Measurements from ENCODE around the gene MRPL10.

The MRPL10 gene

GRCh38 chr17:47812146-47812920 is 19.0 kb downstream of the MRPL10 start:
- no peak for DNase-seq

GRCh38 chr17:47811709-47812108 is 19.6 kb downstream of the MRPL10 start:
- DNase-seq, result no peak

- DNase-seq, result no peak
Measured at GRCh38 chr17:47810901-47811635, 20.3 kb downstream of the MRPL10 start.

DNA sequence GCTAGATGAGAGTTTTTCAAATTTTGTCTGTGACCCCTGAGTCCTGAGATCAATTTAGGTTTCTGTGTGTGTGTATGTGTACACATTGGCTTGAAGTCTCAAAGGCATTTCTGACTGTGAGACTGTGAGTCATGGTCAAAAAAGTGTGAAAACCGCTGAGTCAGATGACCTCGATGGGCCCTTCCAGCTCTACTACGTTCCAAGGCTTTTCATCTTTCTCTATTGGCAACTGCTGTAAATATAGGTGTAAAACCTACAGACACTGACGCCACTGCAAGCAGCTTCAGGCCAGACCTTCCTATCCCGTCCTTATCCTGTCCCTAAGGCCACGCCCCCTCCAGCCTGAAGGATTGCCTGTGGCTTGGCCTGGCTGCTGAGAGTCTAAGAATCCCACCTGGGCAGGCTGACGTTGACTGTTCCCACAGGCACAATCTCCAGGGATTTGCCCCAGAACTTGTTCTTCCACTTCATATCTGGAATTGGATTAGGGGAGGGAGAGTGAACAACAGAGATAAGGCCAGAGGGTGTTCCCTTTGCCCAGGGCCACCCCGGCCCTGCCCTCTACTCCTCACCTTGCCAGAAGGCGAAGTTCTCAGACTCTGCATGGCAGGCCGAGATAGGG is 21.0 kb downstream of the MRPL10 start:
- peak; percentile 83 to 92 for DNase-seq

- DNase-seq, result no peak
Measured at GRCh38 chr17:47808830-47809480, 22.4 kb downstream of the MRPL10 start.

- no peak for DNase-seq
Measured at GRCh38 chr17:47808036-47808829, 23.1 kb downstream of the MRPL10 start.

GRCh38 chr17:47807421-47807820 is 23.9 kb downstream of the MRPL10 start:
- DNase-seq, result no peak

DNA sequence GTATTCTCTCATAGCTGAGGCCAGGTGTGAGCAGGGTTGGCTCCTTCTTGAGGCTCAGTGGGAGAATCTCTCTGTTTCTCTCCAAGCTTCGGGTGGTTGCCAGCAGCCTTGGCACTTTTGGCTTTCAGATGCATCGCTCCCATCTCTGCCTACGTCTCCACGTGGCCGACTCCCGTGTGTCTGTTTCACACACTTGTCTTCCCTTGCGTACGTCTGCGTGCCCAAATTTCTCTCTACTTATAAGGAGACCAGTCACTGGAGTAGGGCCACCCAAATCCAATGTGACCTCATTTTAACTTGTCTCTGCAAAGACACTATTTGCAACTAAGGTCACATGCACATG is 24.5 kb downstream of the MRPL10 start:
- no peak for DNase-seq

DNA sequence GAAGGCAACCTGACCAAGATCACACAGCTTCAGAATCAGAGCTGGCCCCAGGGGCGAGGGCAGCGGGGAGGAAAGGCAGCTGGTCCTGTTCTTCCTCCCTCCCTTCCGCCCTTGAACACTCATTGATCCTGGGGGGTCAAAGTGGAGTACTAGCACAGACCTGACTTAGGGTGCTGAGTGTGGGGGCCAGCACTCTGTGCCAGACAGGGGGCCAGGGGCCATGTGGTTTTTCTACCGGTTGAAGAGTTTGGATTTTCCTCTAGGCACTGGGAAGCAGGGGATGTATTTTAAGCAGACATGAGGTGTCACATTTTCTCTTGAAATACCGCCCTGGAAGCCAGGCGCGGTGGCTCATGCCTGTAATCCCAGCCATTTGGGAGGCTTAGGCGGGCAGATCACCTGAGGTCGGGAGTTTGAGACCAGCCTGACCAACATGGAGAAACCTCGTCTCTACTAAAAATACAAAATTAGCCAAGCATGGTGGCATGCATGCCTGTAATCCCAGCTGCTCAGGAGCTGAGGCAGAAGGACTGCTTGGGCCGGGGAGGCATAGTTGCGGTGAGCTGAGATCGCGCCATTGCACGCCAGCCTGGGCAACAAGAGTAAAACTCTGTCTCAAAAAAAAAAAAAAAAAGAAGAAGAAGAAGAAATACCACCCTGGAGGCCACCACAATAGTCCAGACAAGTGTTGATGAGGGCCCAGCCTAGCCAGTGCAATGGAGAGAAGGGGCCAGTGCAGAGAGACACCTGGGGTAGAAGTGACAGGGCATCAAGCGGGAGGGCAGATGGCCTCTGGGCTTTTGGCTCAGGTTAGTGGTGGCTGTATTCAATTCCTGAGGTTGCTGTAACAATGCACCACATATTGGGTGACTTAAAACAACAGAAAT is 25.1 kb downstream of the MRPL10 start:
- DNase-seq, result no peak

DNA sequence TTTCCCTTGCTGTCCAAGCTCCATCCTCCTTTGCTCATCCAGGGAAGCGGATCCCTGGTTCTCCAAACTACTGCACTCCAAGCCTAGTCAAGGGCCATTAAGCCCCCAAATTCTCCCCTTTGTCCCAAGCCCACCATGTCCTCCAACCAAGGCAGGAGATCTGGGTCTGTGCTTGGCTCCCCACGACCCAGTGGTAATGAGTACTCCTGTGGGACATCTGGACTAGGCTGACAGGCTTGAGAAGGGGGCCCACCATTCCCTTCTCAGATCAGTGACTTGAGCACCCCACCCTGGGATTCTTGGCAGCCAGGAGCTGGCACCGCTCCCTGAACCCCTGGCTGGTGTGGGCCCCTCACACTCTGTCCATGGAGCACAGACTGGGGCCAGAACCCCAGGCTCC is 26.9 kb downstream of the MRPL10 start:
- no peak for DNase-seq

DNA sequence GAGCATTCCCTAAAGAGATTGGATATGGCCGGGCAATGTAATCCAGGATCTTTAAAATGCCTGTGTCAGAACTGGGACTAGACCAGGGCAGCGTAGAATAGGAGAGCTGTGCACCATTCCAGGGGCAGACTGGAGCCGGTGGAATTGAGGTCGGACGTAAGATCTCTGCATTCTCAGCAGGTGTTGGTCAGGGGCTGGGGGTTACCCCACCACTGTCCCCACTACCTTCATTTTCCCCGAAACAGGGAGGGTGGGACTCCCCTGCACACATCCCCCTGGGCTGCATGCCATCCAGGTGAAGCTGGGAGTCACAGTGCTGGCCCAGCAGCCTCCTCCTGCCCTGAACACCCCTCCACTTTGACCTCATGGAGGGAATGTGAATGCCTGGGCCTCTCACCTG is 27.6 kb downstream of the MRPL10 start:
- DNase-seq, result no peak

- DNase-seq, result no peak
Measured at GRCh38 chr17:47803201-47803600, 28.1 kb downstream of the MRPL10 start.

DNA sequence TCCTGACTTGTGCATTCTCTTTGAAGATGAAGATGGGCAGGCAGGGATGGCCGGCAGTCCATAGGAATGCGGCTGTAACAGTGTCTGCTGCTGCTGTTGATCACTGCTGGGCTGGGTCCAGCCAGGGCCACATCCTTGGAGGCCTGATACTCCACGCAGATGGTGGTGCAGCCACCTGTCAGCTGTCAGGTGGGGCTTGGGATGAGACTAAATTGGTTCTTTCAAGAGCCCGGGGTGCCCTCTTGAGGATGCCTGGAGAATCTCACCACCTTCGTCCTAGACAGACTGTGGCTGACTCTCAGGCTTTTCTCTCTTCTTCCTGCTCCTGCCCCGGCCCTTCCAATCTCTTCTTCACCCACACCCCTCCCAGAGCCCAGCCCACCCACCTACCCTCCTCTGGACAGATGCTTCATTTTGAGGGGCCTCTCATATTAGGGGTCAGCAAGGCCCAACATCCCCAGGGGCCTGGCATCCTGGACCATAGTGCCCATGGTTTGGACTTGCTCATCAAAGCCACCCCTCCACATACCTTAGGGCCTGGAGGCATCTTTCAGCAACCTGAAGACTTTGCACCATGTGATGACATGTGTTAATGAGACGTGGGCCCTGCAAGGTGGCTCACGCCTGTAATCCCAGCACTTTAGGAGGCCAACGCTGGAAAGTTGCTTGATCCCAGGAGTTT is 28.9 kb downstream of the MRPL10 start:
- peak; percentile 76 to 91 for DNase-seq

GRCh38 chr17:47801906-47802305 is 29.4 kb downstream of the MRPL10 start:
- no peak for DNase-seq

DNA sequence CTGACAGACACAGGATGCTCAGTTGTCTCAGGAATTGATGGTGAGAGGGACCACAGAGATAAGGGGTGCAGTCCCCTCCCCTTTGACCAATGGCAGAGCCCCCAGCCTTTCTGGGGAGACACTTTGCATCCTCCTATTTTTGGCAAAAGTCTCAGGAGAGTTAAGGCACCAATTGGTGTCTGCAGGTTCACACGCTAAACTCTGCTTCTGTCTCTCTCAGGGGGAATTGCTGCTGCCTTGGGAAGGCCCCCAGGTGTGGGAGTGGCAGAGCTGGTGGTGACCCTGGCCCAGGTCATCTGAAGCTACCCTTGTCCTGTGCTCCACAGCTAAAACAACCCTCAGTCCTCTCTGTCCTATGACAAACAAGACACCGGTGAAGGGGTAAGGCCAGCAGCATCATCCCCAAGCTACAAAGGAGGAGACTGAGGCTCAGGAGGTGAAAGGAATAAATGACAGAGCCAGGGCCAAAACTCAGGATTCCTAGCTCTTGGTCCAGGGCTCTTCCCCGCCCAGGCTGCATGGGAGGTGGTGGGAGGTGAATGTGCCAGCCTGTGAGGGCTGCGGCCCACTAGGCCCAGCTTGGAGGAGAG is 30.1 kb downstream of the MRPL10 start:
- no peak for DNase-seq

DNA sequence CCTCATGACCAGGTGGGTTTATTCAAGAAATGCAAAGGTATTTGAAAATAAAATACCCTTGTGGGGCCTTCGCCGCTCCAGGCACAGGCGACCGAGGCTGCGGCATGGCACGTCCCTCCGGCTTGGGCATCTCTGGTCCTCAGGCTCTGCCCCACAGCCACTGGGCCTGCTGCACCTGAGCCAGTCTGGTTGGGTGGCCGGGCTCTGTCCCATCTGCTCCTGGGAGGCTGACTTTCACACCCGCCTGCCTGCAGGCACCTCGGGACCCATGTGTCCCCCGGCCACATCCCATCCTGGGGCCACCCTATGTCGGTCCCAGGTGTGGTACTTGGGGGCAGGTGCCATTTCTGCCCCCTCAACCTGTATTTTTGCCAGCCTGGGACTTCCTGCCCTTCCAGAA is 30.7 kb downstream of the MRPL10 start:
- DNase-seq, result no peak

GRCh38 chr17:47797797-47798196 is 33.5 kb downstream of the MRPL10 start:
- DNase-seq, result no peak

GRCh38 chr17:47792979-47793378 is 38.4 kb downstream of the MRPL10 start:
- no peak for DNase-seq

DNA sequence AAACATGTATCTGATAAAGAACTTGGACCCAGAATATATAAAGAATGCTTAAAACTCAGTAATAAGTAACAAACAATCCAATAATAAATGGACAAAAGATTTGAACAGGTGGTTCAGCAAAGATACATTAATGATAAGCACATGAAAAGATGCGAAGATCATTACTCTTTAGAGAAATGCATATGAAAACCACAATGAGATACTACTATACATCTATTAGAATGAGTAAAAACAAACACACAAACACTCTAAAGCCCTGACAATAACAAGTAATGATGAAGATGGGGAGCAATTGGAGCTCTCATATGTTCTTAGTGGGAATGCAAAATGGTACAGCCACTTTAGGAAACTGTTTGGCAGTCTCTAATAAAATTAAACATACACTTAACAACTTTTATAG is 38.9 kb downstream of the MRPL10 start:
- no peak for DNase-seq

GRCh38 chr17:47791025-47791424 is 40.3 kb downstream of the MRPL10 start:
- DNase-seq, result no peak
